GM19035 (cell line): ENCODE measurements around the gene SPSB1.

Experiments used
- ATAC-seq: cut with Tn5 transposase; IDR thresholded peaks from one replicate; pipeline ENCODE4 v1.9.1; 2021; ENCODE audit not compliant: unreplicated experiment

Gene SPSB1

GRCh38 chr1:9416506-9416905 lies 123.8 kb downstream of the SPSB1 start:
- ATAC-seq, result no peak

GRCh38 chr1:9416918-9417500 lies 124.3 kb downstream of the SPSB1 start:
- ATAC-seq, result no peak

GRCh38 chr1:9417695-9418094 lies 125.0 kb downstream of the SPSB1 start:
- ATAC-seq, result no peak

- no peak for ATAC-seq
Measured at GRCh38 chr1:9418851-9419250, 126.2 kb downstream of the SPSB1 start.
